LNCAP (cell line): Measurements from ENCODE around the gene UCHL1.

ENCODE experiments used
- CTCF ChIP-seq: fragments of 450-650 bp; IDR thresholded peaks from 2 replicates; pipeline ENCODE4 v1.5.1; 2017; ENCODE audit warnings: mild to moderate bottlenecking

The UCHL1 gene

GRCh38 chr4:41214136-41214824 lies 42.4 kb upstream of the UCHL1 start, which contains the start of gene APBB2:
Gene APBB2 (minus strand): TSS chr4:41214542. CDS start chr4:41033254, 181,288 bp downstream.
- peak; percentile 89 for TF ChIP-seq CTCF

GRCh38 chr4:41214825-41215146 lies 41.9 kb upstream of the UCHL1 start:
- TF ChIP-seq CTCF = peak; percentile 24

DNA sequence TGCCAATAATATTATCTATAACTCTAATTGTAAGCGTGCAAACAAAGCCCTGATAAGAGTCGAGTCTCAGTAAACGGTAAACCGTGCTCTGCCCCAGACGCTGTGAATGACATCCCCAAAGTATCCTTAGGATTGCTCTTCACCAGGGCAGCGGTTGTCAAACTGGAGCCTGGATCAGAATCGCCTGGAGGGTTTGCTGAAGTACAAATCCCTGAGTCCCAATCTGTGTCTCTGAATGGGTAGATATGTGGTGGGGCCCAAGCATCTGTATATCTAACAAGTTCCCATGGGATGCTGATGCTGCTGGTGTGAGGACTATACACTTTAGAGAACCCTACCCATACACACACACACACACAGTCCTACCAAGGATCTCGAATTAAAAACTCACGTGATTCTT lies 41.6 kb upstream of the UCHL1 start:
- no peak for TF ChIP-seq CTCF

GRCh38 chr4:41215969-41216293 lies 40.8 kb upstream of the UCHL1 start:
- TF ChIP-seq CTCF = no peak

- TF ChIP-seq CTCF = peak; percentile 30; the same call in 1 of the 2 replicates
Observed at GRCh38 chr4:41216294-41217019, 40.3 kb upstream of the UCHL1 start.

- TF ChIP-seq CTCF = no peak
Observed at GRCh38 chr4:41217020-41217333, 39.8 kb upstream of the UCHL1 start.

DNA sequence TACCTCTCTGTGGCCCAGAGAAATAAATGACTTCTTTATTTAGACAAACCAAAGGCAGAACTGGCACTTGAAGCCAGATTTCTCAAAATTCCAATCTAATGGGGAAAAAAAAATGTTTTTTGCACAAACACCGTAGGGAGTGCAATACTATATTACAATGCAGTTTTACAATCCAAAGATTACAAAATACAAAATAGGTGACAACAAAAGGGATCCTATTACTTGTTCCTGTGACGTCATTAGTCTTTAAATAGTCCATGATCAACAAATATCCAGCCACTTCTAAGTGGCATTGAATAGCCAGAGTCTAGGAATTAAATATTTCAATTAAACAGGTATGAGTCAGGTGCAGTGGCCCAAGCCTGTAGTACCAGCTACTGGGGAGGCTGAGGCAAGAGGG lies 39.4 kb upstream of the UCHL1 start:
- no peak for TF ChIP-seq CTCF
